Progenitor cell of endocrine pancreas (in vitro differentiated cells): ENCODE results near the gene RPL18. TPM values are rescaled to one million over a fixed set of nuclear protein-coding genes. Genes with fewer than 3 reads are reported as not detected.

Source experiments
- DNase-seq: peaks from one replicate; pipeline ENCODE4 v3.0.0; 2021; ENCODE audit warnings: low spot score; ENCODE audit not compliant: unreplicated experiment
- H3K27ac Mint-ChIP-seq: 2 replicates; pipeline ENCODE4 v1.8.0; 2021; ENCODE audit warnings: mild to moderate bottlenecking, moderate library complexity, mixed read lengths
- H3K27me3 Mint-ChIP-seq: 2 replicates; pipeline ENCODE4 v1.8.0; 2021; ENCODE audit warnings: mixed read lengths
- H3K36me3 Mint-ChIP-seq: 2 replicates; pipeline ENCODE4 v1.8.0; 2022; ENCODE audit warnings: mixed read lengths; ENCODE audit not compliant: insufficient read depth
- H3K4me1 Mint-ChIP-seq: 2 replicates; pipeline ENCODE4 v1.8.0; 2021; ENCODE audit warnings: low read depth, mixed read lengths
- H3K4me3 Mint-ChIP-seq: 2 replicates; pipeline ENCODE4 v1.8.0; 2021; ENCODE audit warnings: low read depth, mild to moderate bottlenecking, moderate library complexity, mixed read lengths
- H3K9me3 Mint-ChIP-seq: 2 replicates; pipeline ENCODE4 v1.8.0; 2021; ENCODE audit warnings: low read depth, mixed read lengths
- CTCF ChIP-seq: fragments of 200-600 bp; sonication (generic); IDR thresholded peaks from one replicate; pipeline ENCODE4 v1.5.0; 2021; ENCODE audit warnings: antibody characterized with exemption, mild to moderate bottlenecking; ENCODE audit not compliant: unreplicated experiment
- total RNA-seq: library from RNA; stranded (reverse); gene quantifications from 2 replicates; pipeline ENCODE4 v1.2.1, GENCODE V29; 2021

Gene RPL18
- total RNA-seq, 1 donor from 2014 or later, result 1,379 TPM

- H3K4me1 Mint-ChIP-seq, result peaks cover 1% of the 10 kb centered on the region
- TF ChIP-seq CTCF, result no peak
- peaks cover 3% of the 10 kb centered on the region for H3K9me3 Mint-ChIP-seq
- no peaks in the 10 kb centered on the region for H3K36me3 Mint-ChIP-seq
- H3K27me3 Mint-ChIP-seq, result peaks cover 22% of the 10 kb centered on the region
- no peak for DNase-seq
- H3K4me3 Mint-ChIP-seq, result no peak overlapping the region
- no peak overlapping the region for H3K27ac Mint-ChIP-seq
Measured at GRCh38 chr19:48656840-48657474, 38.0 kb upstream of the RPL18 start.

DNA sequence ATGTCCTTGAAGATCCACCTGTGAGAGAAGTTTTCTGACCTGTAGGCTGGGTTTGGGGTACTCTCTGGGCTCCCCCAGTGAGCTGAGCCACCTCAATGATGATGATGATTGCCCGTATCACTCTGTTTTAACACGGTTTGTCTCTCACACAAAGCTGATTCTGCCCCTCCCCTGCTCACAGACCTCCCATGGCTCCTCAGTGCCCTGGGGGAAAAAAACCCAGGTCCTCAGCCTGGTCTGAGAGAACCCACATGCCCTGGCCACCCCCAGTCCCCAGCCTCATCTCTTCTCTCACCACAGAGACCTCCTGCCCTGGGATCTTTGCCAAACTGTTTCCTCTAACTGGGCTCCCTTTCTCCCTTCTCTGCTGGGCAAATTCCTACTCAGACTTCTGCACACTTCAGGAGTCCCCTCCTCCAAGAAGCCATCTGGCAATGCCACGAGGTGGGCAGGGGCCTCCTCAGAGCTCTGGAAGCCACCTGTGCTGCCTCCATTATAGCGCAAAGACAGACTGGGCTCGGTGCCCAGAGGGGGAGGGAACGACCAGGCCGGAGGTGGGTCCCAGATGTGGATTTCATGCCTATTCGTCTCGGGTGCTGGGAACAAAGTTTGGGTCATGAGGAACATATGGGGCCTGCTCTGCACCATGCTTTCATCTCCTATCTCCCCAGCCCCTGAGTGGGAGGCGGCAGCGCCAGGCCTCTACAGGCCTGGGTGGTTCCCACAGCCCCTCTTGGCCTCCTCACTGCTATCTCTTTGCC, 35.5 kb upstream of the RPL18 start:
- peaks cover 1% of the 10 kb centered on the region for H3K4me1 Mint-ChIP-seq
- no peak for DNase-seq
- H3K9me3 Mint-ChIP-seq, result peaks cover 4% of the 10 kb centered on the region
- peaks cover 22% of the 10 kb centered on the region for H3K27me3 Mint-ChIP-seq
- no peak overlapping the region for H3K27ac Mint-ChIP-seq
- H3K36me3 Mint-ChIP-seq, result no peaks in the 10 kb centered on the region
- TF ChIP-seq CTCF, result no peak
- H3K4me3 Mint-ChIP-seq, result no peak overlapping the region

- DNase-seq, result no peak
- peaks cover 4% of the 10 kb centered on the region for H3K9me3 Mint-ChIP-seq
- TF ChIP-seq CTCF, result no peak
- H3K4me3 Mint-ChIP-seq, result no peak overlapping the region
- no peaks in the 10 kb centered on the region for H3K4me1 Mint-ChIP-seq
- H3K36me3 Mint-ChIP-seq, result no peaks in the 10 kb centered on the region
- peaks cover 10% of the 10 kb centered on the region for H3K27me3 Mint-ChIP-seq
- no peak overlapping the region for H3K27ac Mint-ChIP-seq
Measured at GRCh38 chr19:48651683-48652048, 32.7 kb upstream of the RPL18 start.

DNA sequence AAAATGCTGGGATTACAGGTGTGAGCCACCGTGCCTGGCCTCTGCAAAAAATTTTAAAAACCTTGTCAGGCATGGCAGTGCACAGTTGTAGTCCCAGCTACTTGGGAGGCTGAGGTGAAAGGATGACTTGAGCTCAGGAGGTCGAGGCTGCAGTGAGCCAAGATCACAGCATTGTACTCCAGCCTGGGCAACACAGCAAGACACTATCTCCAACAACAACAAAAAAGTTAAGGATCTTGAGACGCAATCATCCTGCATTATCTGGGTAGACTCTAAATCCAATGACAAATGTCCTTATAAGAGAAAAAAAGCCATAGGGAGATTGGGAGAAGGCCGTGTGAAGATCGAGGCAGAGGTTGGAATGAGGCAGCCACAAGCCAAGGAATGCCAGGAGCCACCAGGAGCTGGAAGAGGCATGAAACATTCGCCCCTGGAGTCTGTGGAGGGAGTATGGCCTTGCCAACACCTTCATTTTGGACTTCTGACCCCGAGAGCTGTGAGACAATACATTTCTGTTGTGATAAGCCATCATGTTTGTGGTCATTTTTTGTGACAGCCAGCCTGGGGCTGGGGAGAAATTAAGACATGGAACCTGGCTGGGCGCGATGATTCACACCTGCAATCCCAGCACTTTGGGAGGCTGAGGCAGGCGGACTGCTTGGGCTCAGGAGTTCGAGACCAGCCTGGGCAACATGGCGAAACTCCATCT, 32.1 kb upstream of the RPL18 start:
- no peak for TF ChIP-seq CTCF
- no peak overlapping the region for H3K27ac Mint-ChIP-seq
- H3K4me3 Mint-ChIP-seq, result no peak overlapping the region
- no peak for DNase-seq
- peaks cover under 1% of the 10 kb centered on the region for H3K4me1 Mint-ChIP-seq
- H3K9me3 Mint-ChIP-seq, result peaks cover 4% of the 10 kb centered on the region
- no peaks in the 10 kb centered on the region for H3K36me3 Mint-ChIP-seq
- H3K27me3 Mint-ChIP-seq, result peaks cover 8% of the 10 kb centered on the region

- H3K4me3 Mint-ChIP-seq, result no peak overlapping the region
- H3K27me3 Mint-ChIP-seq, result peaks cover 10% of the 10 kb centered on the region
- H3K27ac Mint-ChIP-seq, result no peak overlapping the region
- H3K4me1 Mint-ChIP-seq, result peaks cover 7% of the 10 kb centered on the region
- DNase-seq, result no peak
- H3K9me3 Mint-ChIP-seq, result peaks cover 4% of the 10 kb centered on the region
- H3K36me3 Mint-ChIP-seq, result no peaks in the 10 kb centered on the region
- TF ChIP-seq CTCF, result no peak
Measured at GRCh38 chr19:48648134-48648533, 29.2 kb upstream of the RPL18 start.
